CD4-positive, alpha-beta T cell treated with Interferon alpha-2 for 1 hour (primary cell): ENCODE data around the gene CRISPLD2.

ENCODE experiments used
- DNase-seq, 2 donors: peaks; one replicate each; pipeline ENCODE4 v3.0.0-alpha.2; 2020 to 2022

CRISPLD2 gene

DNA sequence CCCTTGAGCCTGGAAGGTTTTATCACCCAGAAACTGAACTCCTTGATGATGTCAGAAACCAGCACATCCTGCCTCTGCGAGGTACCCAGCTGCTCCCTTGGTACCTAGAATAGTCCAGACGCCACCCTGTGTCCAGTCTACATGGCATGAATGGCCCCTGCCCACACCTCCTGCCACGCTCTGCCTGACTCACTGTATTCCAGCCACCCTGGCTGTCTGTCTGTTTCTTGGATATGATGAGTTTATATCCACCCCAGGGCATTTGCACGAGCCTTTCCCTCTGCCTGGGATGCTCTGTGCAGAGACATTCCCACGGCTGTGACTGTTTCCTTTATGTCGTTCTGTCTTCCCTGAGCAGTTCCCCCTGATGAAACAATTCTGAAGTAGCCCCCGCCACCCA is 68.7 kb downstream of the CRISPLD2 start:
- no peak for DNase-seq

- DNase-seq = no peak
These were observed 69.3 kb downstream of the CRISPLD2 start for GRCh38 chr16:84889066-84889465.

- no peak for DNase-seq
These were observed 70.6 kb downstream of the CRISPLD2 start for GRCh38 chr16:84890427-84890826.

- no peak for DNase-seq
These were observed 71.5 kb downstream of the CRISPLD2 start for GRCh38 chr16:84891149-84891795.

DNA sequence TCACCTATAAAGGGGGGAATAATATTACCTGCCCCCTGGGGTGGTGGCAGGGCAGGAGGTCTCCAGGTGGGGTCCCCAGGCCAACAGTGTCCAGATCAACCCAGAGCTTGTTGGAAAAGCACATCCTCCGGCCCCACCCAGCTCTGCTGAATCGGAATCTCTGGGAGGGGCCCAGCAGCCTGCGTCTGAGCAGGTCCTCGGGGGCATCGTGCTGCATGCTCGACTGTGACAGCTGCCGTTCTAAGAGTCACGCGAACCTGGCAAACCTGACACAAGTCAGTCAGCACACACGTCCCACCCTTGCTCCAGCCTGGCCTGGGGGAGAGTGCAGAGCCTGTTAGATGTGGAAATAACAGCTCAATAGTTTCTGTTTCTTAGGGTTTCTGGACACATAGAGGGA is 72.3 kb downstream of the CRISPLD2 start:
- DNase-seq = no peak

- no peak for DNase-seq
These were observed 73.7 kb downstream of the CRISPLD2 start for GRCh38 chr16:84893467-84893848.

GRCh38 chr16:84893849-84894599 is 74.2 kb downstream of the CRISPLD2 start:
- no peak for DNase-seq

- DNase-seq = no peak
These were observed 75.2 kb downstream of the CRISPLD2 start for GRCh38 chr16:84895016-84895415.

DNA sequence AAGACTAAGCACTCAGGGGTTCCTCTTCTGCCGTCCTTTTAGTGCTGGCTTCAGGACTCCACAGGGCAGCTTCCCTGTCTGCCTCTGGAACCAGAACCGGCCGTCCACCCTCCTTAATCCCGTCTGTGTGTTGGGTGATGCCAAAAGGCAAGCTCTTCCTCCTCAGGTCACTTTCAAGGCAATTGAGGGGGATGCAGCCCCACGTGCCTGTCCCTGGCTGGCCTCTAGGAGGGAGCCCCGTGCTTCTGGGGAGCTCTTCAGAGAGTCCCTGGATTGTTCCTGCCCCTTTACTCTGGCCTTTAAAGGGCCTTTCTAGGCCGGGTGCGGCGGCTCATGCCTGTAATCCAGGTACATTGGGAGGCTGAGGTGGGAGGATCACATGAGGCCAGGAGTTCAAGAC is 77.1 kb downstream of the CRISPLD2 start:
- DNase-seq = no peak

GRCh38 chr16:84897911-84898377 is 78.2 kb downstream of the CRISPLD2 start:
- DNase-seq = peak; percentile 2 to 46

- peak in 1 of 2 donors; percentile 34 for DNase-seq
These were observed 78.7 kb downstream of the CRISPLD2 start for GRCh38 chr16:84898447-84898846.

DNA sequence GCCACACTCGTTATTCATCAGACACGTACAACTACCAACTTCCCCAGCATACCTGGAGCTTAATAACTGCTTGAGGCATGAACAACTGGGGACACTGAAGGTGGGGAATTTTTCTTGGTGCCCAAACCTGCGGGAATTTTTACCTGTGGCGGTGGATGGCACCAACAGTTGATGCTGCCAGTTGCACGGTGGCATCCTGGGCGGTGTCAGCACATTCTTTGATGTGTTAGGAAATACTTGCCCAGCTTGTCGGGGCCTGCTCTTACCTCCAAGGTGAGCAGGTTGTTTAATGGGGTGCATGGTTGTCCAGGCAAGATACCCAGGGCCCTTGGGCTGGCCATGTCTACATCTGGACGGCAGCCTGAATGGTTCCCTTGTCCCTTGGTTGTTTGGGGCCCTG is 79.6 kb downstream of the CRISPLD2 start:
- DNase-seq = no peak

- DNase-seq = no peak
These were observed 86.2 kb downstream of the CRISPLD2 start for GRCh38 chr16:84905965-84906460.

DNA sequence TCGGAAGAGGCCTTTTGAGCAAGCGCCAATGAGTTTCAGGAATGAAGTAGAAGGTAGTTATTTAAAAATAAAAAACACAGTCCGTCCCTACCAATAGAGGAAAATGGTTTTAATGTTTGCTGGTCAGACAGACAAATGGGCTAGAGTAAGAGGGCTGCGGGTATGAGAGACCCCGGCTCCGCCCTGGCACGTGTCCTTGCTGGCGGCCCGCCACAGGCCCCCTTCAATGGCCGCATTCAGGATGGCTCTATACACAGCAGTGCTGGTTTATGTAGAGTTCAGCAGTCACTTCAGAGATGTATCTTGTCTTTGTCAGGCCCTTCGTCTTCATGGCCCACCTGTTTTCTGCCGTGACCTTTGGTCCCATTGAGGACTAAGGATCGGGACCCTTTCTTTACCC is 87.3 kb downstream of the CRISPLD2 start:
- no peak for DNase-seq

DNA sequence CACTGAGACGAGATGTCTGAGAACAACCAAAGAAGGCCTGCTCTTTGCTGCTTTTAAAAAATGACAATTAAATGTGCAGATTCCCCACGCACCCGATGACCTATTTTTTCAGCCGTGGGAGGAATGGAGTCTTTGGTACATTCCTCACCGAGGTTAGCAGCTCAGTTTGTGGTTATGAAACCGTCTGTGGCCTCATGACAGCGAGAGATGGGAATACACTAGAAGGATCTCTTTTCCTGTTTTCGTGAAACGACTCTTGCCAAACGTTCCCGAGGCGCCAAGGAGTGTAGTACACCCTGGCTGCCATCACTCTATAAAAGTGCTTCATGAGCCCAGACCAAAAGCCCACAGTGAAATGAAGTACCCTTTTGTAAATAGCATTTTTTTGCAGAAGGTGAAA is 87.8 kb downstream of the CRISPLD2 start:
- no peak for DNase-seq

GRCh38 chr16:84909476-84910085 is 89.8 kb downstream of the CRISPLD2 start:
- DNase-seq = no peak

DNA sequence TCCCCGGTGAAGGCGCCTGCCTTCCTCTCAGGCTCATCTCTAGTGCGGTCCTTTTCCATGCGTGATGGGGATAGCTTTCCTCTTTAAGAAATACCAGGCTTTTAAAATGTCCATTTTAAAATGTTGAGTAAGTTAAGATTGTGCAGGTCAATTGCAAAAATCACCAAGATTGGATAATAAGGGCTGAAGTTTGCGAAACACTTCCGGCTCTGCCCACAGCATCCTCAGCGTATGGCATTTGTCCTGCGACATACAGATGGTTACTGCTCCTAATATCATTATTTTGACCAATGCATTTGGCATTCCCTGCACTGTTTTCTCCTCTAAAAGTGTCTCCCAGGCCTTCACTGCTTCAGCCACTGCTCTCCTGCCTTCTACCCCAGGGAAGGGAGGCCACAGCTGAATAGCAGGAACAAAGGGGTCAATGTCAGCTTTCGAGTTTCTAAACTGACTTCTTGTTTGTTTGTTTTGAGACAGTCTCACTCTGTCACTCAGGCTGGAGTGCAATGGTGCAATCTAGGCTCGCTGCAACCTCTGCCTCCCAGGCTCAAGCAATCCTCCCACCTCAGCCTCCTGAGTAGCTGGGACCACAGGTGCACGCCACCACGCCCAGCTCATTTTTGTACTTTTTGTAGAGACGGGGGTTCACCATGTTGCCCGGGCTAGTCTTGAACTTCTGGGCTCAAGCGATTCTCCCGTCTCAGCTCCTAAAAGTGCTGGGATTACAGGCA is 91.9 kb downstream of the CRISPLD2 start:
- no peak for DNase-seq

DNA sequence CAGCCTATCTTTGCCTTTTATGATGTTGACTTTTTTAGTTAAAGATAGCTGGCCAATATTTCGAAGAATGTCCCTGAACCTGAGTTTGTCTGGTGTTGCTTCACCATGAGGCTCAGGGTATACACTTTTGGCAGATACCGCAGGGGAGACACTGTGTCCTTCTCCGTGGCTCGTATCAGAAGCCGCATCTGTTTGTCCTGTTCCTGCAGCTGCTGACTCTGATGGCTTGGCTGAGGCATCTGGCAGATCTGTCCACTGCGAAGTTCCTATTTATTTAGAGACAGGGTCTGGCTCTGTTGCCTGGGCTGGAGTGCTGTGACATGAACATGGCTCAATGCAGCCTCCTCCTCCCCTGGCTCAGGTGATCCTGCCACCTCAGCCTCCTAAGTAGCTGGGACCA is 93.5 kb downstream of the CRISPLD2 start:
- no peak for DNase-seq

- DNase-seq = no peak
These were observed 94.5 kb downstream of the CRISPLD2 start for GRCh38 chr16:84914273-84914672.

GRCh38 chr16:84916178-84916577 is 96.4 kb downstream of the CRISPLD2 start:
- DNase-seq = no peak

DNA sequence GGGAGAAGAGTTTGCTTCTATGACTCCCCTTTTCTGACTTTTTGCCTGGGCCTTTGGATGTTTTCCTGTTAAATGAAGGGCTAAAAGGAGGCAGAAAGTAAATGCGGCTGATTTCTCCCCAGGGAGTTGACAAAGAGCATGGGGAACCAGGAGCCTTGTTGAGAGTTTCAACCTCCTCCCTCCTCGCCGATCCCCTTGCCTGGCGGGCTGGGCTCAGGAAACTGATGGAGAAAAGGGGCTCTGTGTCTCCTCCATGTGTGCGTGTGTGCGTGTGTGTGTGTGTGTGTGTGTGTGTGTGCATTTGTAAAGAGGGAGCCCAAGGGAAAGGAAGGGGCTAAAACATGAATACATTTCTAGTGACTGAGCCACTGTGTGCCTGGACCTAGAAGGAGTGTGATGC is 97.1 kb downstream of the CRISPLD2 start:
- no peak for DNase-seq

DNA sequence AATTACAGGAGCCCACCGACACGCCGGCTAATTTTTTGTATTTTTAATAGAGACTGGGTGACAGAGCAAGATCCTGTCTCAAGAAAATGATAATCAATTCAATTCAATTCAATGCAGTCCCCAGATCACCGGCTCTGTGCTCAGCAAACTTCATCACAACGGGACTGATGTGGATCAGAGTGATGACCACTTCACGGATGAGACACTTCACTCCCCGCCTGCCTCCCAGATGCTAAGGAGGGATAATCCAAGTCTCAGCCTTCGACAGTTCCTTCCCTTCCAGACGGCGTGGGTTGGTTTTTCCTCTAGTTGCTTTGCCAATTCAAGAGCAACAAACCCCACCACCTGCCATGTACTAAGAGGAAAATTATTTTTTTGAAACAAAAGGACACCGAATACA is 97.7 kb downstream of the CRISPLD2 start:
- DNase-seq = no peak
